ENCODE measurements around the gene COL9A3.

DNA sequence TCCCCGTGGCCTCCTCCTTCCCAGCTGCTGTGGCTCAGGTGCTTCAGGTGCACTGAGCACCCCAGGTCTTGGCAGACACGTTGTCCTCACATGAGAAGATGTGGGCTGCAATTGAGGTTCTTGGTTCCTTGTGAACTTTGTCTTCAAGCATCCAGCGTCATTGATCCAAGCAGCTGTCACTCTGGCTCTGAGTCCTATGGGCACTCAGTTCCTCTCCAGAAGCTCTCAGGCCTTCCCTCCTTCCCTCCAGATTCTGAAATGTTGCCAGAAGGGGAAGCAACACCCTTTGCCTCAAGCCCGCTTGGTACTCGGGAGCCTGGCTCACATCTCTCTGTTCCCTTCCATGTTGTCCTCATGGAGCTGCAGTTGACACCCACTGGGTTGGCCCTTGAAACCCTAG is 29.0 kb upstream of the COL9A3 start:
- TF ChIP-seq POLR2A (IDR thresholded peaks at IDR 0.05; ENCODE audit: low read depth, low read length) (no peak), TAF1 (IDR thresholded peaks at IDR 0.05; ENCODE audit: low read depth, low read length) (no peak), POLR2AphosphoS5 (IDR thresholded peaks at IDR 0.05; ENCODE audit: low read depth, low read length) (no peak), POU2F2 (IDR thresholded peaks at IDR 0.05; ENCODE audit: low read depth, low read length) (no peak)

All from GM12891 (cell line).